Ovary (tissue), 3 donors: ENCODE measurements around the gene HASPIN.

Experiments used
- CTCF ChIP-seq, 3 donors: fragments of 450-650 bp in 2 of 3; fragments of 200-600 bp in 1 of 3; IDR thresholded peaks; one replicate each; pipeline versions ENCODE4 v1.5.1 to v1.8.0; 2016 to 2022; ENCODE audit warnings: antibody characterized with exemption in 3 of 3, mild to moderate bottlenecking in 1 of 3
- EP300 ChIP-seq: sonication (generic); formaldehyde crosslinking; IDR thresholded peaks from one replicate; pipeline ENCODE4 v1.6.1; 2017; ENCODE audit warnings: antibody characterized with exemption
- POLR2A ChIP-seq: fragments of 450-650 bp; IDR thresholded peaks from one replicate; pipeline ENCODE4 v1.6.1; 2017; ENCODE audit warnings: antibody characterized with exemption, mild to moderate bottlenecking, moderate library complexity
- donor health status: DM: no; HTN: no; CAD: no.

- TF ChIP-seq CTCF (IDR thresholded peaks at IDR 0.05) (no peak), EP300 (no peak), POLR2A (no peak)
Observed at GRCh38 chr17:3715296-3715695, 8.4 kb upstream of the HASPIN start.
